ENCODE results near the gene RSL1D1.

RSL1D1 gene

DNA sequence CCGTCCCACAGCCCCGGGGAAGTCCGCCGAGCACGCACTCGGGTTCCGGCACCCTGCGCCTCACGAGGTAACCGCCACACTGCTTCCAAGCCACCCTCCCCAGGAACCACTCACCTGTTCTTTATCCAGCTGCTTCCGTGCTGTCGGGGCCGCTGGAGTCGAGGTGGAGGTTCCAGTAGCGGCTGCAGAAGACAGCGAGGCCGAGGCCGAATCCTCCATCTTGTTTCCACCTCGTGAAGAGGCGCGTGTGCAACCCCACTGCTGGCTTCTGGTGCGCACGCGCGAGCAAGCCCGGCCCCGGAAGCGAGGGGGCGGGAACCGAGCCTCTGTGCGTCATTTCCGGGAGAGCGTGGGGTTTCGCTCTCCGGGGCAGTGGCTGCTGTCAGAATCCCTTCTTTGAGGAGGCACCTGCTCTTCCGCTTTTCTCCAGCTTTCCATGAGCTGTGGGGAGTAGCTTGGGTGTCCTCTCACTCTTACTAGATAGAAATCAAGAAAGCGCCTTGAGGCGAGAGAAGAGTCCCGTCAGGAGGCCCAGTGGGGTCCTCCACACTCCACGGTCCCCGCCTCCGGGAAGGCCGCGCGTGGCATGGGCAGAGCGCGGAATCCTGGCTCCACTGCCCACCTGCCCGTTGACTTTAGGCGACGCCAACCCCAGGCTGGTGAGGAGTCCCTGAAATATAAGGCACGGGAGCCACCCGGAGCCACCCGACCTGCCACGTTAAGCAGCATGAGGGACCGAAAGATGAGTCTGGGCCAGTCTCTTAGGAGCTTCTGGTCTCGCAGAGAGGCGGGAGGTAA is at the start of gene RSL1D1:
Gene RSL1D1 (minus strand): TSS at position 249 of the 798 bp plus-strand sequence. CDS start 30 bp downstream, at position 219.
- peak; percentile 93 for DNase-seq

DNA sequence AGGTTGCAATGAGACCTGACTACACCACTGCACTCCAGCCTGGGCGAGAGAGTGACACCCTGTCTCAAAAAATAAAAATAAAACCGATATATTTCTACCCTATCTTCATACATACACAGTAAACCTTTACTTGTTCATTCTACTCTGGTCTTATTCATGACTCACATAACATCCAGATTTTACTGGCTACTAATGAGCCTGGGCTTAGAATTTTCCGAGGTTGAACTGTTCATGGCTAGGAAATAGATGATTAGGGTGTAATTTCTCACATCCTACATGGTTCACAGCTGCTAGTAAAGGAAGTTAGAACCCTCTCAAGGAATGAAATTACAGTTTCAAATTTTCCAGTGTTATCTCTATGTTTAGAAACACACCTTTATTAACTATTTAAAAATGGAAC is 49.7 kb upstream of the RSL1D1 start:
- DNase-seq, result no peak

DNA sequence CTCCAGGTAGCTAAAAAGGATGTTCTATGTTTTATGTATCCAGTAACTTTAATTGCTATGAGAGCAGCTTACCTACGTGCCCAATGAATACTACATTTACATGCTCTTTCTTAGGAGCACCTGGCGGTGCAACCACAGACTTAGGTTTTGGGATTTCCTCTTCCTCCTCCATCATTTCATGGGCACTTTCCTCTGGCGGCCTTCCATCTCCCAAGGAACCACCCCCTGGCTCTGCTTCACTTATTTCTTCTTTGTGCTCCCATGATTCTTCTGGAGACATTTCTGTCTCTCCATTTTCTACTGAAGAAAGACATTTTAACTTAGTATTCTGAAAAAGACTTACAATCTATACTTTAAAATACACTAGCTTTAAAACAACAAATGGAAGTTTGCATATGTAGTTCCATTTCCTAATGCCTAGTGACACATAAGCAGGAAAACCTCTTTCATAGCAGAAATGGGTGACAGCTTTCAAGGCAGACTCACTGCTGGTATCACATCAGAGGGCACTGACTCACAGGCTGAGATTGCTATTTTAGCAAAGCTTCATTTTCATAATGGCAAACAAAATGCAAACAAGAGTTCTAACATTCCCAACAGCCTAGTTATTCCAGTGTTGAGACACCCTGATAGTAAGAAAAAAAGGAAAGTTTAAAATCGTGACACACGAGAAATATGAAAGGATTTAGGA is 45.3 kb upstream of the RSL1D1 start:
- no peak for DNase-seq

DNA sequence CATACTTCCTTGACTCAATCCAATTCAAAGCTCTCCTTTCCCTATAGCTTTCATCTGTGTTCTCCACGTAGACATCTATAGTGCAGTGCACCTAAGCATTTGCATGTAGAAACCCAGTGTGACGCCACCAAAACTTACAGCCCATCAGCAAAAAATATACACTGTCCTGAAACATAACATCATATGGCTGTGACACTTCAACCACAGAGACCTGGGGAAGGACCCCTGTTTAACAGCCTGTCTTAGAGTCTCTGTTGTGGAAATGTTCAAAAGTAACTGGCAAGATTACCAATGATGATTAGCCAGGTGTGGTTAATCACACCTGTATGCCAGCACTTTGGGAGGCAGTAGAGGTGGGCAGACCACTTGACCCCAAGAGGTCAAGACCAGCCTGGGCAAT is 42.2 kb upstream of the RSL1D1 start:
- no peak for DNase-seq

DNA sequence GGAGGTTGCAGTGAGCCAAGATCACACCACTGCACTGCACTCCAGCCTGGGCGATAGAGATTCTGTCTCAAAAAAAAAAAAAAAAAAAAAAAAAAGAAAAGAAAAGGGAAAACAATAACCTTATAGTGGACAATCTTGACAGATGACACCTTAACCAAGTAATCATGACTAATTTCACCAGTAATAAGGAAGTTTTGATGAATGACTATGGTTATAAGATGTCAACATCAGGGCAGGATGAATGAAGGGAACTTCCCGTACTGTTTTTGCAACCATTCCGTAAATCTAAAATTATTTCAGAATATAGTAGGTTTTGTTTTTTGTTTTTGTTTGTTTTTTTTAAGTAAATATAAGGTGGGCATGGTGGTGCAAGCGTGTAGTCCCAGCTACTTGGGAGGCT is 41.4 kb upstream of the RSL1D1 start:
- DNase-seq, result no peak

- DNase-seq, result no peak
Measured at GRCh38 chr16:11890231-11890965, 39.1 kb upstream of the RSL1D1 start.

DNA sequence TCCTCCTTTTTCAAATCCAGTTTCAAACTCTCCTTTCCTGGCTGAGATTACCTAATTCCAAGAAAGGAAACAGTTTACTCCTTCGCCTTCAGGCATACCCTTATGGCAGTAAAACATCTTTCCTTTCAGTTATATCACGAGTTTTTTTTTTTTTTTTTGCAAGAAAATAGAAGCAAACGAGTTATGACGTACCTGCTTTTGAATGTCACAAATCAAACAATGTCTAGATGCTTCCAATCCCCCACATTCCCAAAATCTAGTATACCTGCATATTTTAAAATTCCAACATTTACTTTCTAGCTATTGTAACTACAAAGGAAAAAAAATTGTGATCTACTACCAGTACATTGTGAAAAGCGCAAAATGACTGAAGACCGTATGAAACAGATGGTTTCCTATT is 35.5 kb upstream of the RSL1D1 start:
- no peak for DNase-seq

GRCh38 chr16:11884035-11884434 is 32.7 kb upstream of the RSL1D1 start:
- no peak for DNase-seq

DNA sequence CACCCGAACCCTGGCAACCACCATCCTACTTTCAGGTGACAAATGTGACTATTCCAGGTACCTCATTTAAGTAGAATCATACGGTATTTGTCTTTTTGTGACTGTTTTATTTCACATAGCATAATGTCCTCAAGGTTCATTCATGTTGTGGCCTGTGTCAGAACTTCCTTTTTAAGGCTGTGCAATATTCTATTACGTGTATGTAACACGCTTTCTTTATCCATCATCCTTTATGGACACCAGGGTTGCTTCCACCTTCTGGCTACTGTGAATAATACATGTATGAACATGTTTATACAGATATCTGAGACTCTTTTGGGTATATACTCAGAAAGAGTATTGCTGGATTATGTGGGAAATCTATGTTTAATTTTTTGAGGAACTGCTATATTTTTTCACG is 28.7 kb upstream of the RSL1D1 start:
- DNase-seq, result no peak

DNA sequence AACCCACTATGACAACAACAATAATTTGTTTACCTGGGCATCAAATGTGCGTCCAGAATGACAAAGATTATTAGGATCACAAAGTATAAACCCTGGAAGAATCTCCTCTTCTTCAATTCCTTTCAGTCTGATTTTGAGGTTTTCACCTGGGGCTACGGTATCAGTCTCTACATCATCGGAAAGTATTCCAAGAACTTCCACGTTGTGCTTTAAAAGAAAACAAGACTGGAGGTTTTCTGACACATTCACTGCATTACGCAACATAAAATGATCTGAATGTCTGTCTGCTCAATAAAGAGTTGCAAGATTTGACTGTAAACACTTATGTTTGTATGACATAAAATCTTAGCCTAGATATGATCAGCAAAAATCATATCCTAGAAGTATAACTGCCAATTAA is 26.0 kb upstream of the RSL1D1 start:
- DNase-seq, result no peak

GRCh38 chr16:11876306-11876705 is 25.0 kb upstream of the RSL1D1 start:
- DNase-seq, result no peak

DNA sequence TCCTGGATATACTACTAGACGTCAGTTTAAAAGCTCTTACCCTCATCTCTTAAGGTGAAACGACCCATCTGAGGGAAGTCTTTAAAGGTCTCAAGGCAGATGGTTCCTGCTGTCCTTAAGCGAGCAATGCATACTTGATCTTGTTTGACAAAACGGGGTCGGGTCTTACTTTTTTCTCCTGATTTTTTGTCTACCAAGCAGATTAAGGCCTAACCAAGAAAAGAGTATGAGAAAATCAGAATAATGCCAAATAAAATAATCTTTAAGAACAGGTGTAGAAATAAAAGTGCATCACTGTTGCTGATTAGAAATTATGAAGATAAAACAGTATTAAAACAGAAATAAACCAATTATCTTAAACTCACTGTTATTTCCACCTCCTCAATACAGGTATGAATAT is 24.4 kb upstream of the RSL1D1 start:
- DNase-seq, result no peak

DNA sequence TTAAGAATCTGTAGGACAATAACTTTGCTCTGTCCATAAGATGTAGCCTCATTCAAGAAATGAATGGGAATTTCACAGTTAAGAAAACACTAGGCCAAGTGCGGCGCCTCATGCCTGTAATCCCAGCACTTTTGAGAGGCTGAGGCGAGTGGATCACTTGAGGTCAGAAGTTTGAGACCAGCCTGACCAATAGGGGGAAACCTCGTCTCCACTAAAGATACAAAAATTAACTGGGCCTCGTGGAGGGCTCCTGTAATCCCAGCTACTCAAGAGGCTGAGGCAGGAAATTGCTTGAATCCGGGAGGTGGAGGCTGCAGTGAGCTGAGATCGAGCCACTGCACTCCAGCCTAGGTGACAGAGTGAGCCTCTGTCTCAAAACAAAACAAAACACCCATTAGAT is 19.9 kb upstream of the RSL1D1 start:
- DNase-seq, result no peak

DNA sequence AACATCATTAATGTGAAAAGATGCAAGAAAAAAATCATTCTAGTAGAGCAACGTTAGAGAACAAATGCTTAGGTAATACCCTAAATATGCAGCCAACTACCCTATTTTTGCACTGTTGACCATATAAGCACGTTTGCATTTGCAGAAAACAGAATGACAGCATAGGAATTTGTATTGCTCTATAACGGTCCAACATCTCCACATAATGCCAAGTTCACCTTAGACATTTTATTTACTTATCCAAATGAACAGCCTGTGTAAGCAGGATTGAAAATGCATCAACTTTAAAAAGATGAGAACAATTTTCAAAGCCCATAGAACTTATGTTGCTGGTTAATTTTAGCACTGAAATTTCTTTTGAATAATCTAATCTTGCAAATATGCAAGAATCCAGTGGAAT is 19.1 kb upstream of the RSL1D1 start:
- DNase-seq, result no peak

DNA sequence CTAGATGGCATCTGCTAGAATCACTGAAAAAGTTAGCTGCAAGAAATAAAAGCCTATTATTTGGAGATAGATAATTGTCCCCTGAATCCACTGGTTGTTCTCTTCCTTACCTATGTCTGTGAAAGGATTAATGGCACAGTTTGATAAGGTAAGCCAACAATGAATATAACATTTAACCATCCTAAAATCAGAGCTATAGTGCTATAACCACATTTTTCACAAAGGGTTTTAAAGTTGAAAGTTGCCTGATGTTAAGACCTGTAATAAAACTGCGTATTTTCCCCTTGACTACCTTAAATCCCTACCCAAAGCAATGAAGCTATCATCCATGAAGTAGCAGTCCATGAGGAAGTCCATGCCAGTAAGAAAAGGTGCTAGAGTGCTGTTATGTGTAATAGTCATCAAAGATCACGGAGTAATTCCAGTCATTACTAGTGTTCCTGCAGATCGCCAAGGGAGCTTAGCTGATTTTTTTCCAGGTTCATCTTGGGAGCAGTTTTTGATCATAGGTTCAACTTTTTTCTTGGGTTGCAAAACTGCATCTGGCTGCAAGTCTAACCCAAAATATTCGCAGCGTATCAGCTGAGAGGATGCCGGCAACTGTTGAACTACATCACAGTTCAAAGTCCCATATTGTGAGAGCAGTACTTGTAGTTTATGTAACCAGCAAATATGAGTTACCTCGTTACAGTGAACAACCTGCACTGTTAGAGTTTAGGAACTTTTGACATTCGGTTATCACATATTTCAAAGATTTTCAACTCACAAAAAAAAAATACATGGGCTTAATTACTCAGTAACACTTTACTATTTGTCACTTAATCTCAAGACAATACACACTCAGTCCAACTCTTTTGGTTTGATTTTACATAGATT is 18.2 kb upstream of the RSL1D1 start:
- no peak for DNase-seq

DNA sequence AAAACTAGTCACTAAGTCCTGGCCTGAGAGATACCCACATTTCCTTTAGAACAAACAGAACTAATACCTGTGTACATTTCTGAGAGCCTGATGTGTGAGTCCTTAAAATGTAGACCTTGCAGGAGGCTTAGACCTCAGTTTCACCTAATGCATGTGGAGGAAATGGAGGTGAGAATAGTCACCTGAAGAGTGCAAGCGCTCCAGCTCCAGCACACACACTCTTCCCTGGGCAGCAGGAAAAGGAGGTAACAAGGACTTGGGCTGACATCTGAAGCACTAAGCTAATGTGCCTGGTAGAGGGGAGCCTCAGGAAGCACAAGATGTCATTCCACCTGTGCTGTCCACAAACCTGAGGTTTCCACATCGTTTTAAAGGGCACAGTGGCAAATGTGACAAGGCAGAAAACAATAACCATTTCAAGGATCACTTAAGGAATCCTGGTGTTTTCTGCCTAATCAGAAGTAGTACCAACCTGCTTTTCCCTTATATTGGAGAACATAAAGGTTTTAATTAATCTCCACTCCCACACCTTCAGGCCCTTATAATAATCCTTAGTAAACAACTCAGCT is 17.2 kb upstream of the RSL1D1 start:
- DNase-seq, result no peak

DNA sequence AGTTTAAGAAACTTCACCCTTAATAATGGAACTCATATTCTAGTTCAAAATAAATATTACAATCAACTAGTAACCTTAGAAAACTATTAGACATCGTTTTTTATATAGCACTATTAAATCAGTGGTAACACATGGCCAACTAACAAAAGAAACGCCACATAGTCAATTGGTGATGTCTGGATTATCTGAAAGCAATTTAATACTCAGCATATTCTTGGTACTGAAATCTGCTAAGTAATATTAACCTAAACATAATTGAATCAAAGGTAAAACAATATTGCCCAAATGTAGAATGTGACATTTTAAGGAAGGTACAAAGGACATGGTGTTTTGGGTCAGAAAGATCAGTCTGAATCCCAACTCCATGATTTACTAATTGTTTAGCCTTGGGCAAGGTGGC is 11.1 kb upstream of the RSL1D1 start:
- no peak for DNase-seq

DNA sequence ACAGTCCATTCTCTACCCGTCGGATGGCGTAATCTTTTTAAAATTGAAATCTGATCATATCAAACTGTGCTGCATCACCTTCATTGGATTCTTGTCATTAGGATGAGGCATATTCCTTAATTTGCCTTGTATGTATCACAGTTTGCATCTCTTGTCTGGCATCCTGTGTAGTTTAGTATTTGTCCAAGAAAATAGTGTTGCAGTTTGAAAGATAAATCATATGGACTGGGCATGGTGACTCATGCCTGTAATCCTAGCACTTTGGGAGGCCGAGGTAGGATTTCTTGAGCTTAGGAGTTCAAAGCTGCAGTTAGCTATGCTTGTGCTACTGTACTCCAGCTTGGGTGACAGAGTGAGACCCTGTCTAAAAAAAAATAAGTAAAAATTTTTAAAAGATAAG is 5.8 kb upstream of the RSL1D1 start:
- no peak for DNase-seq

- DNase-seq, result no peak
Measured at GRCh38 chr16:11852092-11852809, 909 bp upstream of the RSL1D1 start.

GRCh38 chr16:11848842-11849241 is 2.5 kb downstream of the RSL1D1 start:
- DNase-seq, result no peak

DNA sequence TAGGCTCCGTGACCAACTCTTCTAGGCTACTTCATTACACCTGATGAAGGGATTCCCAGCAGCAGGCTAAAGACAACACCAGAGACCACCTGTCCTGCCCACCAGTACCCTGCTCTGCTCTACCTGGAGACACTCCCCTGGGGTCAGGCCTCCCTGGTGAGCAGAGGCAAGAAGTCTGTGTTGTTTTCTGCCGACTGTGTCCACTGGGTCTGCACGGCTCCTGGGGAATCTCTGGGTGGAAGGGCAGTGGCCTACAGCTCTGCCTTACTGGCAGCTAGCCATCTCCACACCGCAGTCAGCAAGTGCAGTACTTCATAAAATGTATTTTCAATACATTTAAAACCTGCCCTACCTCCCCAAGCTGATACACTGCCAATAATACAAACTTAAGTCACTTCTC is 6.8 kb downstream of the RSL1D1 start:
- DNase-seq, result no peak

DNA sequence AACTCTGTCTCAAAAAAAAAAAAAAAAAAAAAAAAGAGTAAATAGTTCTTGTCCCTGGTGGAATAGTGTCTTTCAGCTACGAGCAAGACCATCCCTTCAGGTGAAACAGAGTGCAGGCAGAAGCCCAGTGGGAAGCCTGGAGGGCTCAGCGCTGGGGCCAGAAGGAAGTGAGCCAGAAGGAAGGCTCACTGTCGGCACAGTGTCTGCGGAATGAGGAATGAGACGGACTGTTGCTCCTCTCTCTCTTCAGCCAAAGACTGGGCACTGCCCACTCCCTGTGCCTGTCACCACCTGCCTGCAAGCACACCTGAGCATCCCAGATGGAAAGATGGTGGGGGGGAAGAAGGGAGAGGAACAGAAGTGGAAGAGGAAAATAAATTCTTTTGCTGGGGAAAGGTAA is 7.5 kb downstream of the RSL1D1 start:
- DNase-seq, result no peak

Data from CD4-positive, alpha-beta T cell treated with Interferon gamma for 1 hour (primary cell).